ENCODE data around the gene C5orf15.

GRCh38 chr5:133995341-133995740 is 26.9 kb upstream of the C5orf15 start:
- no peak for TF ChIP-seq CTCF (IDR thresholded peaks at IDR 0.05; ENCODE audit: low read depth, low read length, missing input control)
- TF ChIP-seq RAD21 (IDR thresholded peaks at IDR 0.05) = no peak
- TF ChIP-seq MAX (IDR thresholded peaks at IDR 0.05) = no peak
- TF ChIP-seq JUND (IDR thresholded peaks at IDR 0.05) = no peak
- TF ChIP-seq YY1 (IDR thresholded peaks at IDR 0.05) = no peak
- TF ChIP-seq TAF1 (conservative IDR thresholded peaks at IDR 0.05) = no peak
- TF ChIP-seq SP1 (IDR thresholded peaks at IDR 0.05) = no peak
- TF ChIP-seq FOXA2 (IDR thresholded peaks at IDR 0.05) = no peak
